ENCODE measurements around the gene BAX.
"Not testable (repeated sequence)": the region's sequence is repeated elsewhere in the genome, so short reads cannot be mapped to it uniquely, and the experiment has no call there.

BAX gene

DNA sequence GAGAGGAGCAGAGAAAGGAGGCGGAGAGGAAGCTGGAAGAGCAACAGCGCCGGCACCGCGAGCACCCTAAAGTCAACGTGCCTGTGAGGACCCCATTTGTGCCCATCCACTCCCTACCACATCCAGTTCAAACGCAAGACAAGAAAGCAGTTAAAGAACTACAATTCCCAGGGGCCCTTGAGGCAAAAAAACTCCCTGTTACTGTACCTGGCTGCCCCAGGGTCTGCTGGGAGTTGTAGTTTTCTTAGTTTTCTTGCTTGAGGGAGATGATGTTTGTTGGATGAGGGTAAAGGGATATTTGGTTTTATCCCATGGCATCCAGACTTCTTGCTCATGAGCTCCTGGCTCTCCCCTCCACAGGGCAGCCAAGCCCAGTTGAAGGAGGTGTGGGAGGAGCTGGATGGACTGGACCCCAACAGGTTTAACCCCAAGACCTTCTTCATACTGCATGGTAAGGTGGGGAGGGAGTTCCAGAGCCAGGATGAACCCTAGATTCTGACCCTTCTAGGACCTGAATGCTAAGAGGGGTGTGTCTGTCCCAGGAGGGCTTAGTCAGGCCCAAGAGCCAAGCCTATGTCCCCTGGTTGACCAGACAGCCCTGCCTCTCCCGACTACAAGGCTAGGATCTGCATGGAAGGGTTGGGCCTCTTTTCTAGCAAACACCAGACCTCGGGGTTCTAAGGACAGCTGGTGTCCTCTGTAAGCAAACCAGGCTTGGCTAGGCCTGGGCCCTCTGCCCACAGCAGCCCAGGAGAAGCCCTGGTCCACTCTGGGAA, 41.4 kb upstream of the BAX start:
- in situ Hi-C loops (cut with HindIII; ENCODE audit: low pct_ligation_motif_present, low sequenced_read_pairs): no loop called here
- no peaks in the 10 kb centered on the region for H3K27me3 ChIP-seq (replicated peaks)
- no peak for DNase-seq
- H3K27ac ChIP-seq: no peak overlapping the region
- TF ChIP-seq CTCF (IDR thresholded peaks at IDR 0.05; ENCODE audit: low read depth, low read length, missing control alignments): no peak
- peaks cover 59% of the 10 kb centered on the region for H3K36me3 ChIP-seq (replicated peaks)
- no peak overlapping the region for H3K4me3 ChIP-seq (ENCODE audit: low read depth, low read length)

DNA sequence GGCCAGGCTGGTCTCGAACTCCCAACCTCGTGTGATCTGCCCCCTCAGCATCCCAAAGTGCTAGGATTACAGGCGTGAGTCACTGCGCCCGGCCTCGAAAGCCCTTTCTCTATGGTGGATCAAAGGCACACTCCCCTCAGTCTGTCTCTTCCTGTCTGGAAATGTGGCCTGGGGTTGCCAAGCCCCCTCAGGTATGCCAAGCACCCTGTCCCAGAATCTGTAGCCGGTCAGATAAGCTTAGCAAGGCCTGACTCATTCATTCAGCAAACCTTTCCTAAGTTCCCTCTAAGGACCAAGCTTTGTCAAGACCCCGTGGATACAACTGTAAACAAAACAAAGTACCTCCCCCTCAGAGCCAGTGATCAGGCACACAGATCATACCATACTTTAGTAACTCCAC, 40.5 kb upstream of the BAX start:
- DNase-seq: no peak
- no peak for TF ChIP-seq CTCF (IDR thresholded peaks at IDR 0.05; ENCODE audit: low read depth, low read length, missing control alignments)
- peaks cover 63% of the 10 kb centered on the region for H3K36me3 ChIP-seq (replicated peaks)
- no peak overlapping the region for H3K27ac ChIP-seq
- H3K27me3 ChIP-seq (replicated peaks): no peaks in the 10 kb centered on the region
- in situ Hi-C loops (cut with HindIII; ENCODE audit: low pct_ligation_motif_present, low sequenced_read_pairs): no loop called here
- H3K4me3 ChIP-seq (ENCODE audit: low read depth, low read length): no peak overlapping the region

DNA sequence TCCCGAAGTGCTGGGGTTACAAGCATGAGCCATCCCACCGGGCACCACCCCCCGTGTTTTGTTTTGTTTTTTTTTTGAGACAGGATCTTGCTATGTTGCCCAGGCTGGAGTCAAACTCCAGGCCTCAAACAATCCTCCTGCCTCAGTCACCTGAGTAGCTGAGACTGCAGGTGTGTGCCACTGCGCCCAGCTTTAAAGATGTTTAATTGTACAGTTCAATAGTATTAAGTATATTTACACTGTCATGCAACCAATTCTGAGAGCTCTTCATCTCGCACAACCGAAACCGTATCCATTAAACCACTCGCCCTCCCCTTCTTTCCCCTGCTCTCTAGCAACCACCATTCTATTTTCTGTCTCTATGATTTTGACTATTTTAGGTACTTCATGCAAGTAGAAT, 38.9 kb upstream of the BAX start:
- TF ChIP-seq CTCF (IDR thresholded peaks at IDR 0.05; ENCODE audit: low read depth, low read length, missing control alignments): no peak

GRCh38 chr19:48918071-48918470, 36.6 kb upstream of the BAX start:
- in situ Hi-C loops (cut with HindIII; ENCODE audit: low pct_ligation_motif_present, low sequenced_read_pairs): no loop called here
- no peak for DNase-seq
- Histone ChIP-seq H3K27me3 (replicated peaks) (no peaks in the 10 kb centered on the region), H3K27ac (no peak overlapping the region), H3K4me3 (ENCODE audit: low read depth, low read length) (no peak overlapping the region), H3K36me3 (replicated peaks) (peaks cover 67% of the 10 kb centered on the region)
- TF ChIP-seq CTCF (IDR thresholded peaks at IDR 0.05; ENCODE audit: low read depth, low read length, missing control alignments): no peak

More for the DNA sequence above, 38.9 kb upstream of the BAX start:
- in situ Hi-C loops (cut with HindIII; ENCODE audit: low pct_ligation_motif_present, low sequenced_read_pairs): no loop called here
- no peak overlapping the region for H3K4me3 ChIP-seq (ENCODE audit: low read depth, low read length)
- DNase-seq: no peak
- H3K27me3 ChIP-seq (replicated peaks): no peaks in the 10 kb centered on the region
- peaks cover 62% of the 10 kb centered on the region for H3K36me3 ChIP-seq (replicated peaks)
- no peak overlapping the region for H3K27ac ChIP-seq

- H3K4me3 ChIP-seq (ENCODE audit: low read depth, low read length): no peak overlapping the region
- peaks cover 62% of the 10 kb centered on the region for H3K36me3 ChIP-seq (replicated peaks)
- H3K27me3 ChIP-seq (replicated peaks): no peaks in the 10 kb centered on the region
- in situ Hi-C loops (cut with HindIII; ENCODE audit: low pct_ligation_motif_present, low sequenced_read_pairs): no loop called here
- H3K27ac ChIP-seq: no peak overlapping the region
- no peak for TF ChIP-seq CTCF (IDR thresholded peaks at IDR 0.05; ENCODE audit: low read depth, low read length, missing control alignments)
- no peak for DNase-seq
These were observed 35.9 kb upstream of the BAX start for GRCh38 chr19:48918801-48919247.

DNA sequence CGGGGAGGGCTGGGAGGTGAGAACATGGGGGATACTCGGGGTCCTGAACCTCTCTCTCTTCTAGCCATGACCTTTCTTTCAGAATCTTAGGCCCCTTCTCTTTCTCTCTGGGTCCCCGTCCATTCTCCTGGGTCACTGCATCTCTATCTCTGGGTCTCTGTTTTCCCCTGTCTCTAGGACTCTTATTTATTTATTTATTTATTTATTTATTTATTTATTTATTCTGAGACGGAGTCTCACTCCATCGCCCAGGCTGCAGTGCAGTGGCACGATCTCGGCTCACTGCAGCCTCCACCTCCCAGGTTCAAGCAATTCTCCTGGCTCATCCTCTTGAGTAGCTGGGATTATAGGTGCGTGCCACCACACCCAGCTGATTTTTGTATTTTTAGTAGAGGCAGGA, 35.4 kb upstream of the BAX start:
- H3K4me3 ChIP-seq (ENCODE audit: low read depth, low read length); DNase-seq; in situ Hi-C loops (cut with HindIII; ENCODE audit: low pct_ligation_motif_present, low sequenced_read_pairs); H3K27ac ChIP-seq; H3K27me3 ChIP-seq (replicated peaks): not testable (repeated sequence)
- peaks cover 58% of the 10 kb centered on the region for H3K36me3 ChIP-seq (replicated peaks)

Measured in brain microvascular endothelial cell (primary cell).